SW480 (cell line): Measurements from ENCODE around the gene KDM3B.

Experiments used
- DNase-seq: peaks from one replicate; pipeline ENCODE4 v3.0.0-alpha.2; 2016; ENCODE audit warnings: low spot score

Gene KDM3B

GRCh38 chr5:138408023-138408422, 55.5 kb downstream of the KDM3B start:
- no peak for DNase-seq

- peak; percentile 15 for DNase-seq
Observed at GRCh38 chr5:138410996-138411640, 58.6 kb downstream of the KDM3B start.

GRCh38 chr5:138418444-138418843, 66.0 kb downstream of the KDM3B start:
- no peak for DNase-seq

GRCh38 chr5:138425079-138425478, 72.6 kb downstream of the KDM3B start:
- no peak for DNase-seq

GRCh38 chr5:138435943-138436342, 83.5 kb downstream of the KDM3B start:
- no peak for DNase-seq

GRCh38 chr5:138438003-138438723, 85.7 kb downstream of the KDM3B start:
- DNase-seq: no peak

- DNase-seq: peak; percentile 74
Observed at GRCh38 chr5:138438724-138439476, 86.4 kb downstream of the KDM3B start, which contains the start of gene REEP2. TSS of gene REEP2 (plus strand) at chr5:138439057. CDS start at chr5:138439209, 152 bp downstream.

GRCh38 chr5:138439477-138440158, 87.1 kb downstream of the KDM3B start:
- no peak for DNase-seq

- DNase-seq: no peak
Observed at GRCh38 chr5:138440159-138441073, 87.9 kb downstream of the KDM3B start.

GRCh38 chr5:138441221-138441620, 88.7 kb downstream of the KDM3B start:
- DNase-seq: no peak

- DNase-seq: no peak
Observed at GRCh38 chr5:138444078-138444773, 91.7 kb downstream of the KDM3B start.

GRCh38 chr5:138444774-138445546, 92.5 kb downstream of the KDM3B start:
- DNase-seq: no peak

GRCh38 chr5:138445547-138446271, 93.2 kb downstream of the KDM3B start:
- no peak for DNase-seq

GRCh38 chr5:138448070-138448469, 95.6 kb downstream of the KDM3B start:
- no peak for DNase-seq

- no peak for DNase-seq
Observed at GRCh38 chr5:138448481-138449398, 96.3 kb downstream of the KDM3B start.

GRCh38 chr5:138449501-138450239, 97.2 kb downstream of the KDM3B start:
- peak; percentile 83 for DNase-seq

- DNase-seq: no peak
Observed at GRCh38 chr5:138450971-138451370, 98.5 kb downstream of the KDM3B start.
